NCI-H748 treated with DMSO at 0.1 percent for 48 hours (cell line): Measurements from ENCODE around the gene DUOX2.
"Not testable (repeated sequence)": the region's sequence is repeated elsewhere in the genome, so short reads cannot be mapped to it uniquely, and the experiment has no call there.

ENCODE experiments used
- DNase-seq: peaks from one replicate; lab custom pipeline; 2025; lab: John Stamatoyannopoulos, UW

The DUOX2 gene

GRCh38 chr15:45100884-45101625 is 12.9 kb downstream of the DUOX2 start:
- DNase-seq = no peak

DNA sequence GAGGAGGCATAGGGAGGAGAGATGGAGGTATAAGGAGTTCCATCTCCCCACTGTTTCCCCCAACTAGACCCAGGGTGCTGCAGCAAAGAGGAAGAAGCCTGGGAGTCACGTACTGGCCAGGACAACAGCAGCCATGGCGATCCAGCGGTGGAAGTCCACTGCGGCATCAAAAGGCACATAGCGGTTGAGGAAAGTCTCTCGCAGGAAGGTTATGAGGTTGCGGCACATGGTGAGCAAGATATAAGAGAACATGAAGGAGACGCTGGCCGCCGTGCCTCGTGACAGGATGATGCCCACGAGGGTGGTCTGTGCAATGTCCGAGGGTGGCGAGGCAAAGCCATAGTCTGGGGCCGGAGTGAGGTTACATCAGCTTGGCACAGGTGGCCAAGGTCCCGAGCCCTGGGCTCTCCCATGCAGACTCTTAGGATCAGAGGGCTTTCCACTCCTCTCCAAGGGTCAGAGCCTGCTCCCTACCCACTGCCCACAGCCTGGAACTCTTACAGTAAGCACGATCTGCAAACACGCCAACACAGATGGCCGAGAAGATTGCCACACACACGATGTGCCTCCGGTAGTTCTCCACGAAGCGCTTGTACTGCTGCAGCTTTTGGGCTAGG is 14.3 kb downstream of the DUOX2 start:
- no peak for DNase-seq

DNA sequence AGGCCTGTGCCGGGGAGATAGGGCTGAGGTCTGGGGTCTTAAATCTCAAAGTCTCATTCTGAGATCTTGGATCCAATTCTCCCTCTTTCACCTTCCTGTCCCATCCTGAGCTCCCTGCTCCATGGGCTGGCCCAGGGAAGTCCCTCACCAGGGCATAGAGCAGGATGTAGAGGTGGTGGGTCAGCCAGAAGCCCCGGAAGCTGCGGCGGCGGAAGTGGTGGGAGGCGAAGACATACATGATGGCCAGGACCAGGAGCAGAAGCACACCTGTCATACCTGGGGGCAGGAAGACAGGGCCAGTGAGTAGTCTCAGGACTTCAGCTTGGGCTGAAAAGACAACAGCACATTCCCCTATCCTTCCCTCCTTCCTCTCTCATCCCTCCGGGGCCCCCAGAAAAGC is 16.5 kb downstream of the DUOX2 start:
- no peak for DNase-seq

GRCh38 chr15:45095661-45096060 is 18.3 kb downstream of the DUOX2 start:
- no peak for DNase-seq

GRCh38 chr15:45094358-45094730 is 19.6 kb downstream of the DUOX2 start:
- DNase-seq = no peak

DNA sequence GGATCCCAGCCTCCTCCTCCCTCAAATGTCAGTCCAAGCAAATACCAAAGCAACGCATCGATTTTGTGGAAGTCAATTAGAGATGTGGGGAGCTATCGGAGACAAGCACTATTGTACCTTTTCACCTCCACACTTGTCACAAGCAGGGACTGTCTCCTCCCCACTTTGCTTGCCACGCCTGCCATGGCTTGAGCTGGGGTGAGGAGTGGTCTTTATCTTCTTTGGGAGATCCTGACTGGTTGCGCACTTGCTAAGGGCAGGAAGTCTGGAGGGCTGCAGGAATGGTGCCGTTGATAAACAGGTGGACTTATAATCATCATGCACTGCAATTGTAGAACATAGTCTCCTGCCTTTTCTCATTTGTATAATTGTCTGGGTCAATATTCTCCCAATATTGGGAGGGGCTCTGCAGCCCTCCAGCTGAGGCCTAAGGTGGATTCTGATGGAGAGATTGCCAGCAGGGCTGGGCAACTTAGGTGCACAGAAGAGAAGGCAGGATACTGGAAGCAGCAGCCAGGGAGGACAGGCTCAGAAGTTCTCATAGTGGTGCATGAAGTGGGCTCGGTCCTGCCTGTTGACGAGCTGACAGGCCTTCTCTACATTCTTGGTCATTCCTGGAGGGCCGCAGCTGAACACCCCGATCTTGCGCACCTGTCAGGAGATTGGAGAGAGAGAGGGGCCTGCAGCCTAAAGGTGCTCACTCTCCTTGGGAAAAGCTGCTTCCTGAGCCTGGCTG is 20.2 kb downstream of the DUOX2 start:
- no peak for DNase-seq

DNA sequence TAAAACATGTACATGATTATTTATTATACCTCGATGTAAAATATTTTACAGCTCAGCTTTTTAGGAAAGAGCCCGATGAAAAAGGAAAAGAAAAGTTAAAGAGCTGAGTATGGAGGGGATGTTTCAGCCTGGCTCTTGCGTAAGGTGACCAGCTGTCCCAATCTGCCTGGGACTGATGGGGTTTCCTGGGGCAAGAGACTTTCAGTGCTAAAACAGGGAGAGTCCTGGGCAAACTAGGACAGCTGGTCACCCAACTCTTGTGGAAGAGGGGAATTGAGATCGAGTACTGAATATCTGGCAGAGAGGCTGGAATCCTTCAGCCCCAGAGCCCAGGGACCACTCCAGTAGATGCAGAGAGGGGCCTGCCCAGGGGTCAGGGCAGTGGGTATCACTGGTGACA is 21.0 kb downstream of the DUOX2 start:
- DNase-seq = no peak

DNA sequence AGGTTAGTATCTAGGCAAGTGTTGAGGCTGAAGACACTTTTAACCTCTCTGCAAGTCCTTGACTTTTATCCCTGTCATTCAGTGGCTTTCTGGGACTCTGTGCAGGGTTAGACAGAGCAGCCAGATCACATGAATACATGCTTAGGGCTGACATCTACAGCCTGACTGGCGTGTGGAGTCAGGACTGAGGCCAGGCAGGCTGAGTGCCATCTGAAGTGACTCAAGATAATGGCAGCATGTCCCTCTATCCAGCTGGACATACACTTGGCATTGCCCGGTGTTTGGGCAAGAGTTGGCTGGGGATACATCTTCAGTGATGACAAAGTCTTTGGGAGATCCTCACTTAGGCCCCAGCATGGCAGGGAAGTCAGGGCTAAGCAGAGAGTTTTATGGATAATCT is 22.4 kb downstream of the DUOX2 start:
- no peak for DNase-seq

- DNase-seq = no peak
These were observed 22.8 kb downstream of the DUOX2 start for GRCh38 chr15:45091161-45091560.

DNA sequence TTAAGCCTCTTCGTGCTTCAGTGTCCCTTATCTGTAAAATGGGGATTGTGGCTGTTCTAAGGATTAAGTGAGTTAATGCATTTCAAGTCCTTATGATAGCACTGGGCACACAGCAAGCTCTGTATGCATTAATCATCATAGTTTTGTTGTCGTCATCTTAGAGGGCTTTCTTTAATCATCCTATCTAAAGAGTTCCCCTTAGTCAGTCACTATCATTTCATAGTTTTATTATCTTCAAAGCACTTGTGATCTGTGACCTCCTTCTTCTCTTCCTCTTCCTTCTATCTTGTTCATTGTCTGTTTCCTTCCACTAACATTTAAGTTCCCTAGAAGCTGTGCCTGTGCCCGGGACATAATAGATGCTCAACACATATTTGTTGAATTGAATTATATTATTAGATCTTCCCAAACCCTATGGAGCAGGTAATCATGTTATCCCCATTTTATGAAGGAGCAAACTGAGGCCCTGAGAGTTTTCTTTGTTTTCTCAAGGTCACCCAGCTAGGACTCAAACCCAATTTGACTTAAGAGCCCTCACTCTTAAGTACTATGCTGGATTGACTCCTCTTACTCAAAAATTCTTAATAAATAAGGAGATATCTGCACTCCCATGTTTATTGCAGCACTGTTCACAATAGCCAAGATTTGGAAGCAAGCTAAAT is 24.1 kb downstream of the DUOX2 start:
- DNase-seq = no peak

GRCh38 chr15:45088801-45089711 is 24.9 kb downstream of the DUOX2 start:
- DNase-seq = no peak

GRCh38 chr15:45087513-45087912 is 26.5 kb downstream of the DUOX2 start:
- no peak for DNase-seq

DNA sequence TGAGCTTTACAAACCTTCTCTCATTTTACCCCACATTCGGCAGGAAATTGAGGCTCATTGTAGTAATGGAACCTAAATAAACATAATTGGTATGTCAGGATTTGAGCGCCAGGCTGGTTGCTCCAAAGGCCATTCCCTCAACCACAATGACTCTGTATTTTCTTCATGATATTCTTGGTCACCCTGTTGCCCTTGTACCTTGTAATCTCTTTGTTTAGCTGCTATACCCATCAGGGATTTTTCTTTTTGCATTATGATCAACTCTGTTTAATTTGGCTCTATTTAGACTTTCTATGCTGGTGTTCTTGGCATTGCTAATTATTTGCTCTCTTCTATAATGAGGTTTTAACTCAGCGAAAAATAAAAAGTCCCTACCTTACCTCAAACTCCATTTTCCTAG is 29.8 kb downstream of the DUOX2 start:
- no peak for DNase-seq

- DNase-seq = no peak
These were observed 30.7 kb downstream of the DUOX2 start for GRCh38 chr15:45083223-45083622.

DNA sequence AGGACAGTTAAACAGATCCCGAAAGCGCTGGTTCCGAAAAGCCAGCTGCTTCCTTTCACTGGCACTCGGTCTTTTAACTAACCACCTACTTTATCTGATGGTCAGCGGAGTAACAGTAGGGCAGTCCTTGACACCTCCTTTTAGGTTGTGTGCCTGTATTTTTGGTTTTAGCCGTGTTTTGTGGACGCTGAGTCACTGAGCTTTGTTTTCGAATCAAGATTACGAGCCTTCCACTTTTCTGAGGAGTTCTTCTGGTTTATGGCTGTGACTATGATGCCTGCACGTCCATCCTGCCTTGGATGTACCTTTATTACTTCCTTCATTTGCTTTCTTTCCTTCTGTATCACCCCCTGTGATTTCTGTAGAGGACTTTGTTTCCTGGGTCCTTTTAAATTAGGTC is 31.6 kb downstream of the DUOX2 start:
- not testable (repeated sequence) for DNase-seq

GRCh38 chr15:45080593-45080992 is 33.4 kb downstream of the DUOX2 start:
- DNase-seq = not testable (repeated sequence)

- not testable (repeated sequence) for DNase-seq
These were observed 34.2 kb downstream of the DUOX2 start for GRCh38 chr15:45079628-45080246.

- not testable (repeated sequence) for DNase-seq
These were observed 34.8 kb downstream of the DUOX2 start for GRCh38 chr15:45079201-45079600.

DNA sequence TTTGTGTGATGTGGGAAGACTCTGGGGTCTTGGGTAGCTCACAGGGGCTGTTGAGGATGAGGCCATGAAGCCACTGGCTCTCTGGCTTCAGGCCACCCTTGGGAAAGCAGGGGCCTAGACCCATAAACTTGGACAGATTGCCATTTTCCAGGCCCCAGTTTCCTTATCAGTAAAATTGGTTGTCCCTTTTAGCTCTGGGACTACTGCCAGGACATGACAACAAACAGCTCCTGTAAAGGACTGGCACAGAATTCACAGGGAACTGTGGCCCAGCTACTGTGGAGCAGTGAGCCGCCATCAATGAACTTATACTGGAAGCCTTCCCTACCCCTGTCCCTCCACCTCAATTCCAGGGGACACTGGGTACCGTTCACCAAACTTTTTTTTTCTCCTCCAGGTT is 36.6 kb downstream of the DUOX2 start:
- DNase-seq = not testable (repeated sequence)

DNA sequence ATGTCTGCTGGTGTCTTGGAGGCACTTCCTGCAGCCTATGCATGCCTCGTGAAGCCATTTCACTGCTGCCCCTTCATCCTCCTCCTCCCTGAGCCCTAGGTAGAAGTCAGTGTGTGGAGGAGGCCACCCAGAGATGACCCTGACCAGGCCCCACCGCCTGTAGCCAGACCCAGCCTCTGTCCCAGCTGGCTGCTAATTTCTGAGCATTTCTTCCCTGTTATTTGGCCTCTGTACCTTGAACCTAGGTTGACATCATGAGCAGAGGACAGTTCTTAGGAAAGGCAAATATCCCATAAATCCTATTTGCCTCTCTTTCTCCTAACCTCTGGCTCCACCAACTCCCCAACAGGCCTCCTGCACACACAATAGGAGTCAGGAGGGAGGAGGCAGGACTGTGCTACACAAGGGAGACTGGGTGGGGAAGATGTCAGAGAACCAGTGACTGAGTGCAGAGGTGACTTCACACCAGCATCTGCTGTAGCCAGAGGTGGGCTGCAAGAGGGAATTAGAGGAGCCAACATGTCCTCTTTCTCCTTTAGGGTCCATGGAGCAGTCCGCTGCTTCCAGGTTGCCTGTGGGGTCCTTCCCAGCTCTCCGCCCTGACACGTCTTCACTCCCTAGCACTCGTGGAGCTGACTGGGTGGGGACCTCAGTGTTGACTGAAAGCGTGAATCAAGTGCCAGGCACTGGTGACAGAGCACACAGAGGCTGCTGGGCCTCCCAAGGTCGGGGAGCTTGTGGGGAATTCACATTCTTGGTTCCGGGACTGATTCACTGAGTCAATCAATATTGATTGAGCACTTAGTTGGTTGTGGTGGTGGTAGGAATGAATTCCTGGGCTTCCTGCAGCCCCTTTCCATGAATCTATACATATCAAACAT is 38.3 kb downstream of the DUOX2 start:
- not testable (repeated sequence) for DNase-seq
